ENCODE measurements around the gene APBA1. TPM values are rescaled to one million over a fixed set of nuclear protein-coding genes. Genes with fewer than 3 reads are reported as not detected.

APBA1 gene
- total RNA-seq, 1 donor from 2014 or later = 0.51 TPM

DNA sequence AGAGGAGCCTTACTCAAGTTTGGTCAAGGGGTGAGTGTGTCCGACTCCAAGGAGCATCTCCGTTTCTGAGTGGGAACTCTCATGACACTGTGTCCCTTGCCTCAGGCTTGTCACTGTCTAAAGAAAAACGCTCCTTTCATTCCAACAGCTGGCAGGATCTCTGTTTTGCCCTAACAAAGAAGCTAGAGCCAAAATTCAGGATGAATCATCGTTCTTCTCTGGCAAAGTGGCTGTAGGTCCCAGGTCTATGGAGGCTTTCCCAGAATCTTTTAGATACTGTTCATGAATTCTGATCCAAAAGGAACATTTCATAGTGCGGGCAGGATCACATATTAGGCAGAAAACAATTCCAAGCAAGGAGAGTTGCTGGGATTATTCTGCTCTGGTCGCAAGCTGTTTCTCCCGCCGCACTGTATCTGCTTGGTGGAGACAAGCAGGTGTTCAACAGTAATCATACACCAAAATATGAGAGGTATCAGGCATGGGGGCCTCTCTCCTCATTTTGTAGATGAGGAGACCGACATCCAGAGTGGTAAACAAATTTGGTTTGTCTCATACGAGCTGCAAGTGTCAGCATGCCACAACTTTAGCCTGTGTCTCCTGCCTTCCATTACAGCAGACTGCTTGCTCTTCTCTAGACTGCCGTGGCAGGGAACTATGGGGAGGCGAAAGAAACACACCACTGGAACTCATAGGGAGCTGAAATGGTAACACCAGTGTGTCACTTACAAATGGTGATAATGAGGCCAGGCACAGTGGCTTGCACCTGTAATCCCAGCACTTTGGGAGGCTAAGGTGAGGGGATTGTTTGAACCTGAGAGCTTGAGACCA is 274.6 kb downstream of the APBA1 start:
- no peak overlapping the region for H3K27ac Mint-ChIP-seq
- peaks cover 5% of the 10 kb centered on the region for H3K27me3 Mint-ChIP-seq
- intact Hi-C loops (cut with micrococcal nuclease) = no loop called here

DNA sequence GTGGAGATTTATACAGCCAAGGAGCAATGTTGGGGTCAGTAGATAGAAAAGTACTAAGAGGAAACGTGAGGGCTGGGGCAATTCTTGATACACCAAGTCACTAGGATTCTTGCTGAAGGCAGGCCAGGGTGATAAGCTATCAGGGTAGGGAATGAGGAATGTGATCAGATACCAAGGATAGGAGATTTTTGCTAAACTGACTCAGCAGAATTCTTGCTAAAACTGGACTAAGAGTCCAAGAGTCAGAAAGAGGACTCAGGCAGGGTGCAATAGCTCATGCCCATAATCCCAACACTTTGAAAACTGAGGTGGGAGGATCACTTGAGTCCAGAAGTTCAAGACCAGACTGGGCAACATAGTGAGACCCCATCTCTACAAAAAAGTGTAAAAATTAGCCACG is 275.4 kb downstream of the APBA1 start:
- H3K27ac Mint-ChIP-seq = no peak overlapping the region
- no peaks in the 10 kb centered on the region for H3K9me3 Mint-ChIP-seq
- no peak overlapping the region for H3K4me3 Mint-ChIP-seq
- intact Hi-C loops (cut with micrococcal nuclease) = no loop called here
- no peaks in the 10 kb centered on the region for H3K36me3 Mint-ChIP-seq (ENCODE audit: low read depth)
- no peak for DNase-seq
- H3K4me1 Mint-ChIP-seq = no peaks in the 10 kb centered on the region
- peaks cover 3% of the 10 kb centered on the region for H3K27me3 Mint-ChIP-seq

More for the DNA sequence above, 274.6 kb downstream of the APBA1 start:
- no peak for DNase-seq
- Mint-ChIP-seq H3K36me3 (ENCODE audit: low read depth) (no peaks in the 10 kb centered on the region), H3K4me1 (no peaks in the 10 kb centered on the region), H3K4me3 (no peak overlapping the region), H3K9me3 (no peaks in the 10 kb centered on the region)

- H3K36me3 Mint-ChIP-seq (ENCODE audit: low read depth) = no peaks in the 10 kb centered on the region
- H3K4me1 Mint-ChIP-seq = no peaks in the 10 kb centered on the region
- no peak overlapping the region for H3K4me3 Mint-ChIP-seq
- intact Hi-C loops (cut with micrococcal nuclease) = no loop called here
- H3K27me3 Mint-ChIP-seq = peaks cover under 1% of the 10 kb centered on the region
- H3K27ac Mint-ChIP-seq = no peak overlapping the region
- H3K9me3 Mint-ChIP-seq = no peaks in the 10 kb centered on the region
- no peak for DNase-seq
Measured at GRCh38 chr9:69395718-69396117, 276.5 kb downstream of the APBA1 start.

DNA sequence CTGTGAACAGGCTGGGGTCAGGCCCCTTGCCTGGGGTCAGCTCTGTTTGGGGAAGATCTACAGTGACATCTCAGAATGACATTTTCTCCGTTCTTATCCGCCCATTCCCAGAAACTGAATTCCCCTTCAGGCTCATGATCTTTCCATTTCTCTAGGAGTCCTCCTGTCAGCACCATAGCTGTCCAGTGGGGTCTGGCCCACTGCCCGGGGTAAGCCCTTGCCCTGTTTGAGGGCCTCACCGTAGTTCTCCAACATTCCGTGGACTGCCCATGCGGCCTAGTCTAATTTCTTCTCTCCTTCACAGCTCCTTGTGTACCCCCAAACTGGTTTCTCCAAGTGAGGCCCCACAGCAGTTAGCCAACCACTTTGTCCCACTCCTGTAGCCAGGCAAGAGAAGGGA is 278.7 kb downstream of the APBA1 start:
- Mint-ChIP-seq H3K4me1 (no peaks in the 10 kb centered on the region), H3K36me3 (ENCODE audit: low read depth) (no peaks in the 10 kb centered on the region), H3K27ac (no peak overlapping the region), H3K9me3 (no peaks in the 10 kb centered on the region), H3K27me3 (no peaks in the 10 kb centered on the region), H3K4me3 (no peak overlapping the region)
- intact Hi-C loops (cut with micrococcal nuclease) = no loop called here
- DNase-seq = no peak

DNA sequence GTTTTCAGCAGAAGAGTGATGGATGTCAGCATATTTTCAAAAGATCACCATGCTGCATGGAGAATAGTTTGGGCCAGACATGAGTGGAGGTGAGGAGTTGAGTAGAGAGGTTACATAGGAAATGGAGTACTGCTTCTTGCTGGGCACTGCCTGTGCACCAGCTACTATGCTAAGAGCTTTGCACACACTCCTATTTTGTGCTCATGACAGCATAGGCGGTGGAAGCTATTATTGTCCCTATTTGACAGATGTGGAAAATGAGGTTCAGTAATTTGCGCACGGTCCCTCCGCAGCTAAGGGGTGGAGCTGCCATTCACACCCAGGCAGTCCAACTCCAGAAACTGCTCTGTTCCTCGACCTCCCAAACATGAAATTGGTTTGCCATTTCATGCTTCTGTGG is 279.3 kb downstream of the APBA1 start:
- no peak for DNase-seq
- intact Hi-C loops (cut with micrococcal nuclease) = no loop called here
- no peak overlapping the region for H3K27ac Mint-ChIP-seq
- no peaks in the 10 kb centered on the region for H3K27me3 Mint-ChIP-seq
- H3K4me3 Mint-ChIP-seq = no peak overlapping the region
- no peaks in the 10 kb centered on the region for H3K36me3 Mint-ChIP-seq (ENCODE audit: low read depth)
- no peaks in the 10 kb centered on the region for H3K9me3 Mint-ChIP-seq
- H3K4me1 Mint-ChIP-seq = no peaks in the 10 kb centered on the region

DNA sequence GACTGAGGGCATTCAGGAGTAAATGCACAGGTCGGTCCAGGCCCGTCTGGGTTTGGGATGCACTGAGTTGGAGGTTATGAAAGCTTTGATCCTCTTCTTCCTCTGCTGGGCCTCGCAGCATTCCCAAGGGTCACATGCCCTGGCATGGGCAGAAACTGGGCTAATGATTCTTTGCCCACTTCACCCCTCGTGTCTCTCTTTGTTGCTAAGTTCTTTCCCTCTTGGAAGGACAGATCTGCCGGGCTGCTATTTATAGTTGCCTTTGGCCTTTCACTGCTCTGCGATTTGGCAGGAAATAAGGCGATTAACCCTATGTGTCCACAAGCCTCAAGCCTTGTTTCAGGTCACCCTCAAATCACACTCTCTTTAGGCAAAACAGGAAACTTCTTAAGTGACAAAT is 280.2 kb downstream of the APBA1 start:
- Mint-ChIP-seq H3K36me3 (ENCODE audit: low read depth) (no peaks in the 10 kb centered on the region), H3K27me3 (no peaks in the 10 kb centered on the region), H3K4me1 (no peaks in the 10 kb centered on the region), H3K9me3 (no peaks in the 10 kb centered on the region), H3K4me3 (no peak overlapping the region), H3K27ac (no peak overlapping the region)
- DNase-seq = no peak
- intact Hi-C loops (cut with micrococcal nuclease) = no loop called here

DNA sequence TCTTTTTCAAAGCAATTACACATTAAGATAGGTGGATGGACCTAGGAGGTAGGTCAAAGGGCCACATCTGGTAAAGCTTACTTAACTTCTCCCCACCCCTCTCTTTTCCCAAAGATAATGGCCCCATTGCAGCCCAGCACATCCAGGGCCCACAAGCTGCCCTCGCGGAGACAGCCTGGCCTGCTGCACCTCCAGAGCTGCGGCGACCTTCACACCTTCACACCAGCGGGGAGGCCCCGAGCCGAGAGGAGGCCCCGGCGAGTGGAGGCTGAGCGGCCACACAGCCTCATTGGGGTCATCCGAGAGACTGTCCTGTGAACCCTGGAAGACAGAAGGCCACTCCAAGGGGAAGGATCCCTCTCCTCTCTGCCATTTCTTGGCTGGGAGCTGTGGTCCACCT is 280.7 kb downstream of the APBA1 start:
- Mint-ChIP-seq H3K27ac (no peak overlapping the region), H3K4me1 (no peaks in the 10 kb centered on the region), H3K36me3 (ENCODE audit: low read depth) (no peaks in the 10 kb centered on the region), H3K9me3 (no peaks in the 10 kb centered on the region), H3K4me3 (no peak overlapping the region), H3K27me3 (no peaks in the 10 kb centered on the region)
- intact Hi-C loops (cut with micrococcal nuclease) = no loop called here
- no peak for DNase-seq

- Mint-ChIP-seq H3K27me3 (no peaks in the 10 kb centered on the region), H3K4me3 (no peak overlapping the region), H3K9me3 (no peaks in the 10 kb centered on the region), H3K4me1 (no peaks in the 10 kb centered on the region), H3K36me3 (ENCODE audit: low read depth) (no peaks in the 10 kb centered on the region), H3K27ac (no peak overlapping the region)
- no peak for DNase-seq
- intact Hi-C loops (cut with micrococcal nuclease) = no loop called here
Measured at GRCh38 chr9:69389437-69389995, 282.7 kb downstream of the APBA1 start.

- no peak for DNase-seq
- intact Hi-C loops (cut with micrococcal nuclease) = no loop called here
- H3K27ac Mint-ChIP-seq = no peak overlapping the region
- H3K4me1 Mint-ChIP-seq = no peaks in the 10 kb centered on the region
- no peak overlapping the region for H3K4me3 Mint-ChIP-seq
- no peaks in the 10 kb centered on the region for H3K27me3 Mint-ChIP-seq
- H3K9me3 Mint-ChIP-seq = no peaks in the 10 kb centered on the region
- H3K36me3 Mint-ChIP-seq (ENCODE audit: low read depth) = no peaks in the 10 kb centered on the region
Measured at GRCh38 chr9:69388596-69388995, 283.6 kb downstream of the APBA1 start.

DNA sequence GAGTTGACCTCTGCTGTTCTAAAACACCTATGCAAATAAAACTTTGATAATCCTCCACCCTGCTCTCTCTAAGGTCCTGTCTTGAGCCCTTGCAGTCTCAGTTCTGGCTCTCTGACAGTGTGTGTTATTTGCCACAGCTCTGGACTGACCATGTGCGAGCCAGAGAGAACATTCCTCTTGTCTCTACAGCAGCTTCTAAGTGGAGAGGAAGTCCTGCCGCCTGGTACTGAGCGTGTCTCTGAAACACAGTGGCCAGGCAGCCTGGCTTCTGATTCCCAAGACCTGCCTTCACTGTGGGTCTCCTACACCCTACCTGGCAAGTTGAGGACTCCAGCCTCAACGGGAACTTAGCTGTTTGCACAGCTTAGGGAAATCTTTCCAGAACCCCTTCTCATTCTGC is 285.5 kb downstream of the APBA1 start:
- H3K9me3 Mint-ChIP-seq = no peaks in the 10 kb centered on the region
- intact Hi-C loops (cut with micrococcal nuclease) = no loop called here
- H3K36me3 Mint-ChIP-seq (ENCODE audit: low read depth) = no peaks in the 10 kb centered on the region
- H3K4me3 Mint-ChIP-seq = no peak overlapping the region
- no peaks in the 10 kb centered on the region for H3K4me1 Mint-ChIP-seq
- DNase-seq = no peak
- no peaks in the 10 kb centered on the region for H3K27me3 Mint-ChIP-seq
- no peak overlapping the region for H3K27ac Mint-ChIP-seq

- no peak overlapping the region for H3K4me3 Mint-ChIP-seq
- no peaks in the 10 kb centered on the region for H3K4me1 Mint-ChIP-seq
- no peaks in the 10 kb centered on the region for H3K27me3 Mint-ChIP-seq
- no peak overlapping the region for H3K27ac Mint-ChIP-seq
- no peaks in the 10 kb centered on the region for H3K36me3 Mint-ChIP-seq (ENCODE audit: low read depth)
- intact Hi-C loops (cut with micrococcal nuclease) = no loop called here
- no peak for DNase-seq
- no peaks in the 10 kb centered on the region for H3K9me3 Mint-ChIP-seq
Measured at GRCh38 chr9:69385581-69386033, 286.6 kb downstream of the APBA1 start.

- Mint-ChIP-seq H3K9me3 (no peaks in the 10 kb centered on the region), H3K4me1 (no peaks in the 10 kb centered on the region), H3K27ac (no peak overlapping the region)
Measured at GRCh38 chr9:69382135-69382534, 290.0 kb downstream of the APBA1 start.

GRCh38 chr9:69380811-69381210 is 291.4 kb downstream of the APBA1 start:
- Mint-ChIP-seq H3K4me1 (no peaks in the 10 kb centered on the region), H3K27me3 (peaks cover 2% of the 10 kb centered on the region)

More at GRCh38 chr9:69382135-69382534, 290.0 kb downstream of the APBA1 start:
- Mint-ChIP-seq H3K4me3 (no peak overlapping the region), H3K27me3 (no peaks in the 10 kb centered on the region), H3K36me3 (ENCODE audit: low read depth) (no peaks in the 10 kb centered on the region)
- intact Hi-C loops (cut with micrococcal nuclease) = no loop called here
- no peak for DNase-seq

DNA sequence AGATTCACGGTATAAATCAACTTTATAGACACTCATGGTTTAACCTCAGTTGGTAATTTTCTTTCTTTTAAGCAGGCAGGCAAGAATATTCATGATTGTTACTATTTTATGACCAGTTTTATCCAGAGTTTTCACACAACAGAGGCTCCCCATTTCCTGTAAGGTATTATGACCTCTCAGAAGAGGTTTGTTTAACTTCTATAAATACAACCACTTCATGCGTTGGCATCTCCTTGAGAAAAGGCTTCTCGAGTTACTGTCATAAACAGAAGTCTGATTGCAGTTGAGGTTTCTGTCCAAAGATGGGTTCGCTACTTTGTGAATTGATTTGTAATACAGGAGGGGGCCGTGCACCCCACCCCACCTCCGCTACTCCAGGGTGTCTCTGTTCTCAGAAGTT is 291.9 kb downstream of the APBA1 start:
- no peak for DNase-seq
- H3K36me3 Mint-ChIP-seq (ENCODE audit: low read depth) = no peaks in the 10 kb centered on the region
- H3K4me3 Mint-ChIP-seq = no peak overlapping the region
- H3K27me3 Mint-ChIP-seq = peaks cover 2% of the 10 kb centered on the region
- intact Hi-C loops (cut with micrococcal nuclease) = no loop called here
- no peaks in the 10 kb centered on the region for H3K9me3 Mint-ChIP-seq
- no peak overlapping the region for H3K27ac Mint-ChIP-seq
- H3K4me1 Mint-ChIP-seq = no peaks in the 10 kb centered on the region

More at GRCh38 chr9:69380811-69381210, 291.4 kb downstream of the APBA1 start:
- no peak overlapping the region for H3K4me3 Mint-ChIP-seq
- no peak for DNase-seq
- H3K27ac Mint-ChIP-seq = no peak overlapping the region
- H3K36me3 Mint-ChIP-seq (ENCODE audit: low read depth) = no peaks in the 10 kb centered on the region
- intact Hi-C loops (cut with micrococcal nuclease) = no loop called here
- no peaks in the 10 kb centered on the region for H3K9me3 Mint-ChIP-seq

All from activated CD4-positive, alpha-beta T cell treated with anti-CD3 and anti-CD28 coated beads, Interleukin-2, amount 10 ng/mL, durations not matched to agents 24 days and 14 days (primary cell).